WTC11 (cell line): ENCODE measurements around the gene PODN.

Experiments used
- CBFB ChIP-seq: sonication (generic); formaldehyde crosslinking; IDR thresholded peaks from 2 replicates; pipeline ENCODE4 v1.8.1; 2022; ENCODE audit warnings: mild to moderate bottlenecking, low read depth, missing genetic modification reagents
- GRHL2 ChIP-seq: fragments of 250-450 bp; sonication (Bioruptor Pico); IDR thresholded peaks from 2 replicates; pipeline ENCODE4 v1.8.0; 2022; ENCODE audit warnings: mild to moderate bottlenecking, moderate library complexity; ENCODE audit not compliant: insufficient replicate concordance, severe bottlenecking
- NFYB ChIP-seq: sonication (generic); formaldehyde crosslinking; conservative IDR thresholded peaks from 2 replicates; pipeline ENCODE4 v1.8.0; 2022; ENCODE audit warnings: low read depth, missing genetic modification reagents
- ZNF121 ChIP-seq: sonication (generic); formaldehyde crosslinking; IDR thresholded peaks from 2 replicates; pipeline ENCODE4 v1.8.0; 2023; ENCODE audit warnings: missing genetic modification reagents
- TF ChIP-seq, protein P1 (sequence below): fragments of 200-600 bp; IDR thresholded peaks from 2 replicates; pipeline ENCODE4 v1.8.0; 2022; ENCODE audit warnings: antibody characterized with exemption
- TF ChIP-seq, protein P2 (sequence below): sonication (generic); formaldehyde crosslinking; IDR thresholded peaks from 2 replicates; pipeline ENCODE4 v1.8.0; 2022; ENCODE audit warnings: mild to moderate bottlenecking, missing genetic modification reagents

DNA sequence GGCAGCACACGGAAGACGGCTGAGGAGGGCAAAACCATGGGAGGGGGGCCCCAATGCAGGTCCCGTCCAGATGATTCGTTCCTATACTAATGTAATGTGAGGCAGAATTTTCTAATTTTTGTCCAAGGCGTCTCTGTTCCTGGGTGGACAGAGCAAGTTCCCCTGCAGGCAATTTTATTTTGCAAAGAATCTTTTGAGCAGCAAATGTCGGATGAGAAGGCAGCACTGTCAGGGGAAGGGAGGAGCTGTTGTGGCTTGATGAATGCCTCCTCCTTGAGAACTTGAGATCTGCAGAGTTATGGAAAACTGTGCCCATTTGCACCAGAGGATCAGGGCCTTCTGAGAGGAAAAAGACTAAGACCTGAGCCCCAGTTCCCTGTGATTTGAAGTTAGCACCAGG, 63.1 kb downstream of the PODN start:
- no peak for TF ChIP-seq NFYB (CRISPR knock-in tag)
- TF ChIP-seq GRHL2 (CRISPR knock-in tag), result no peak
- no peak for TF ChIP-seq ZNF121 (CRISPR knock-in tag)
- TF ChIP-seq, protein P1, sequence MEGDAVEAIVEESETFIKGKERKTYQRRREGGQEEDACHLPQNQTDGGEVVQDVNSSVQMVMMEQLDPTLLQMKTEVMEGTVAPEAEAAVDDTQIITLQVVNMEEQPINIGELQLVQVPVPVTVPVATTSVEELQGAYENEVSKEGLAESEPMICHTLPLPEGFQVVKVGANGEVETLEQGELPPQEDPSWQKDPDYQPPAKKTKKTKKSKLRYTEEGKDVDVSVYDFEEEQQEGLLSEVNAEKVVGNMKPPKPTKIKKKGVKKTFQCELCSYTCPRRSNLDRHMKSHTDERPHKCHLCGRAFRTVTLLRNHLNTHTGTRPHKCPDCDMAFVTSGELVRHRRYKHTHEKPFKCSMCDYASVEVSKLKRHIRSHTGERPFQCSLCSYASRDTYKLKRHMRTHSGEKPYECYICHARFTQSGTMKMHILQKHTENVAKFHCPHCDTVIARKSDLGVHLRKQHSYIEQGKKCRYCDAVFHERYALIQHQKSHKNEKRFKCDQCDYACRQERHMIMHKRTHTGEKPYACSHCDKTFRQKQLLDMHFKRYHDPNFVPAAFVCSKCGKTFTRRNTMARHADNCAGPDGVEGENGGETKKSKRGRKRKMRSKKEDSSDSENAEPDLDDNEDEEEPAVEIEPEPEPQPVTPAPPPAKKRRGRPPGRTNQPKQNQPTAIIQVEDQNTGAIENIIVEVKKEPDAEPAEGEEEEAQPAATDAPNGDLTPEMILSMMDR, result no peak
- TF ChIP-seq, protein P2, sequence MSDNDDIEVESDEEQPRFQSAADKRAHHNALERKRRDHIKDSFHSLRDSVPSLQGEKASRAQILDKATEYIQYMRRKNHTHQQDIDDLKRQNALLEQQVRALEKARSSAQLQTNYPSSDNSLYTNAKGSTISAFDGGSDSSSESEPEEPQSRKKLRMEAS (CRISPR knock-in tag), result no peak
- TF ChIP-seq CBFB (CRISPR knock-in tag), result no peak
